NCI-H2196 (cell line): ENCODE data around the gene ZSWIM3.
"Not testable (repeated sequence)": the region's sequence is repeated elsewhere in the genome, so short reads cannot be mapped to it uniquely, and the experiment has no call there.

ENCODE experiments used
- DNase-seq: peaks from one replicate; lab custom pipeline; 2025; ENCODE audit not compliant: unreplicated experiment; lab: John Stamatoyannopoulos, UW

The ZSWIM3 gene

DNA sequence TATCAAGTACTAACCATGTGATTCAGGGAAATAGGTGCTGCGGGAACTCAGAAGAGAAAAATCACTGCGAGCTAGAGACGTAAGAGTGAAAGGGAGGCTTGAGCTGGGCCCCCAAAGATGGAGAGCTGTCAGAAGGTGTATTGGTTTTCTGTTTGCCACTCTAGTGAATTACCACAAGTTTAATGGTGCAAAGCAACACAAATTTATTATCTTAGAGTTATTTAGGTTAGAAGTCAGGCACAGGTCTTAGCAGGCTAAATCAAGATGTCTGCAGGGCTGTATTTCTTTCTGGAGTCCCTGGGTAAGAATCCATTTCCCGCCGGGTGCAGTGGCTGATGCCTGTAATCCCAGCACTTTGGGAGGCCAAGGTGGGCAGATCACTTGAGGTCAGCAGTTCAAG lies 2.5 kb downstream of the ZSWIM3 start:
- DNase-seq, result no peak

DNA sequence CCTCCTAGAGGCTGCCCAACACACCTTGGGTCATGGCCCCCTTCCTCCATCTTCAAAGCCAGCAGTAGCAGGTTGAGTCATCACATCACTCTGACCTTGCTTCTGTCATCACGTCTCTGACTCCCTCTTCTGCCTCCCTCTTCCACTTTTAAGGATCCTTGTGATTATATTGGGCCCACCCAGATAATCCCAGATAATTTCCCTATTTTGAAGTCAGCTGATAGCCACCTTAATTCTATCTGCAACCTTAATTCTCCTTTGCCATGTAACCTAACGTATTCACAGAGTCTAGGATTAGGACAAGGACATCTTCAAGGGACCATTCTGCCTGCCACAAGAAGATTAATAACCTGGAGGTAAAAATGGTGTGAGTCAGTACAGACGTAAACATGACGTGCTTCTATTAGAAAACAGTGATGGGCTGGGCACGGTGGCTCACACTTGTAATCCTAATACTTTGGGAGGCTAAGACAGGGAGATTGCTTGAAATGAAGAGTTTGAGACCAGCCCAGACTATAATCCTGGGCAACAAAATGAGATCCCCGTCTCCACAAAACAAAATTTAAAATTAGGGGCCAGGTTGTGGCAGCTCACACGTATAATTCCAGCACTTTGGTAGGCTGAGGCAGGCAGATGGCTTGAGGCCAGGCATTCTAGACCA lies 3.3 kb downstream of the ZSWIM3 start:
- no peak for DNase-seq

DNA sequence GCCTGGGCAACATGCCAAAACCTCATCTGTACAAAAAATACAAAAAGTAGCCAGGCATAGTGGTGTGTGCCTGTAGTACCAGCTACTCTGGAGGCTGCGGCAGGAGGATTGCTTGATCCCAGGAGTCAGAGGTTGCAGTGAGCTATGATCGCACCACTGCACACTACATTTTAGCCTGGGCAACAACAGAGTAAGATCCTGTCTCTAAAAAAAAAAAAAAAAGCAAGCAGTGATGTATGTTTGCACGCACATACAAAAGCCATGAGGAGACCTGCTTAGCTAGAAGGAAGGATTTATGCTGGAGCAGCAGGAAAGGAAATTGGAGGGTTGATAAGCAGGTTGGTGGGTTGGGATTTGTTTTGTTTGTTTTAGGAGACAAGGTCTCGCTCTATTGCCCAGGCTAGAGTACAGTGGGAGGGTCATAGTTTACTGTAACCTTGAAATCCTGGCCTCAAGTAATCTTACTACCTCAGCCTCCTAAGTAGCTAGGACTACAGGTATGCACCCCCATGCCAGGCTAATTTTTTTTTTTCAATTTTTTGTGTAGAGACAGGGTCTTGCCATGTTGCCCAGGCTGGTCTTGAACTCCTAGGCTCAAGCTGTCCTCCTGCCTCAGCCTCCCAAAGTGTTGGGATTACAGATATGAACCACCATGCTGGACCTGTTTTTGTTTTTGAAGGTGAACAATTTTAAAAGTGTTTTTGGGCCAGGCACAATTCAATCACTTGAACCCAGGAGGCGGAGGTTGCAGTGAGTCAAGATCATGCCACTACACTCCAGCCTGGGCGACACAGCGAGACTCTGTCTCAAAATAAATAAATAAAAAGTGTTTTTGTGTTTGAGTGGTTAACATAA lies 4.0 kb downstream of the ZSWIM3 start:
- peak; percentile 23 for DNase-seq

DNA sequence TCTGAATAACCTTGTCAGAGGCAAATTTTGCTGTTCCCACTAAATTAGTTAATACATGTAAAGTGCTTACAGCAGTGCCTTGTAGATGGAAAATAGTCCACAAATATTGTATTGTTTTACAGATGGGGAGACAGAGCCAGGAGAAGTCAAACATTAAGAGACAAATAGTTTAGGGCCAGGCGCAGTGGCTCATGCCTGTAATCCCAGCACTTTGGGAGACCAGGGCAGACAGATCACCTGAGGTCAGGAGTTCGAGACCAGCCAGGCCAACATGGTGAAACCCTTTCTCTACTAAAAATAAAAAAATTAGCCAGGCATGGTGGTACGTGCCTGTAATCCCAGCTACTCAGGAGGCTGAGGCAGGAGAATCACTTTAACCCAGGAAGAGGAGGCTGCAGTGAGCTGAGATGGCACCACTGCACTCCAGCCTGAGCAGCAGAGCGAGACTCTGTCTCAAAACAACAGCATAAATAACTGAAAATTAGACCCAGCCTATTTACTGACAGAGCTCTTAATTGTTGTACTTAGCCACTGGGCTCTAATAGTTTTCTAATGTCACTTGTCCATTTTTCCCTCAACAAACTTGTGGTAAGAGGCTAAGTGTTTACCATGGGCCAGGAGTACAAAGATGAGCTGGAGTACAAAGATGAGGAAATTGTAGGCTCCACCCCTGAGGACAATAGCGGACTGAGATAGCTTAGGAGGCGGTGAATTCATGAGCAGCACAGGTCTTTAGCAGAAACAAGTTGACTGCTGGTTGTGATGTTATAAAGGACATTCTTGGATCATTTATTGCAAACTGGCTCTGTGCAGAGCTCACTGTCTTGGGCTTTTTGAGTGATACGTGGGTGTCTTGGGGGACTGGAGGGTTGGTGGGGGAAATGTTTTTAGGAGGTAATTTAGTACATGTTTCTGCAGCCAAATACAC lies 6.4 kb downstream of the ZSWIM3 start:
- DNase-seq, result no peak

DNA sequence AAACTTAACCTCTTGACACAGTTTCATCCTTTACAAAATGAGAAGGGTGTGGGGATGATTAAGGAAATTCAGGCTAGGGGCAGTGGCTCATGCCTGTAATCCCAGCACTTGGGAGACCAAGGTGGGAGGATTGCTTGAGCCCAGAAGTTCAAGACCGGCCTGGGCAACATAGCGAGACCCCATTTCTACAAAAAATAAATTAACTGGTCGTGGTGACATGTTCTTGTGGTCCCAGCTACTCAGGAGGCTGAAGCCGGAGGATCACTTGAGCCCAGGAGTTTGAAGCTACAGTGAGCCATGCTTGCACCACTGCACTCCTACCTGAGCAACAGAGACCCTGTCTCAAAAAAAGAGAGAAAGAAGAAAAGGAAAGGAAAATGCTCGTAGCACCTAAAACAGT lies 9.0 kb downstream of the ZSWIM3 start:
- no peak for DNase-seq

DNA sequence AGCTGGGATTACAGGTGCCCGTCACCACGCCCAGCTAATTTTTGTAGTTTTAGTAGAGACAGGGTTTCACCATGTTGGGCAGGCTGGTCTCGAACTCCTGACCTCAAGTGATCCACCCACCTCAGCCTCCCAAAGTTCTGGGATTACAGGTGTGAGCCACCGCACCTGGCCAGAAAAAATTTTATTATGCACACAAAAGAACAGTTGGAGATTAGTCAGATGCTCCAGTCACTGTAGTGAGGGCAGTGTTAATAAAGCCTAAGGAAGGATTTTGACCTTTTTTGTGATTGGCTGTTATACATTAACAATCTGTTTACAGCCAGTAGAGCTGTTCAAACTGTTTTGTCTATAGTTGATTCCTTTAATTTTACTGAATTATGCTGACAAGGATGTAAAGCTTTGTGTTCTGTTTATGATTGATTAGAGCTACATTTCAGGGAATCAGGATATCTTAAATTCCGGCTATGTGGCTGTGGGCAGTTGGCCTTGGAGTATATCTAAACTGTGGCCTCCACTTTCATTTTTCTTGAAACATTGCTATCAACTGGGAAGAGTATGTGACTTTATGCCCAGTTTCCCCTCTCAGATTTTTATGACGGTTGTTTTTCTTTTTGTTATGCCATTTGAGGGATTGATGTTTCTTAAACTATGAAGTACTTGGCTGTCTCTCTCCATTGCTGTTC lies 9.9 kb downstream of the ZSWIM3 start:
- no peak for DNase-seq

DNA sequence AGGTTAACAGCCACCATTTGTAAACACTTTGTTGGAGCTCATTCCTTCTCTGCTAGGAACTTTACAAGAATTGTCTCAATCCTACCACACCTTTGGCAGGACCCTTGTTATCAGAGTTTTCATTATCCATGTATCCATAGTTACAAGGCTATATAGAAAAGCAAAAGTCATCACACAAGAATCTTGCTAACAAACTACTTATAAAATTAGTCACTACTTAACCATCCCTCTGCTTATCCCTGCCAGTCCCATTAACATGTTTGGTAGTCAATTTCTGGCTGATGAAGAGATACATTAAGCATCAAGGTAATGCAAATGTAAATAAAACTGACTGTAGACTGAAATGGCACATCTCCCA lies 10.4 kb downstream of the ZSWIM3 start:
- no peak for DNase-seq

DNA sequence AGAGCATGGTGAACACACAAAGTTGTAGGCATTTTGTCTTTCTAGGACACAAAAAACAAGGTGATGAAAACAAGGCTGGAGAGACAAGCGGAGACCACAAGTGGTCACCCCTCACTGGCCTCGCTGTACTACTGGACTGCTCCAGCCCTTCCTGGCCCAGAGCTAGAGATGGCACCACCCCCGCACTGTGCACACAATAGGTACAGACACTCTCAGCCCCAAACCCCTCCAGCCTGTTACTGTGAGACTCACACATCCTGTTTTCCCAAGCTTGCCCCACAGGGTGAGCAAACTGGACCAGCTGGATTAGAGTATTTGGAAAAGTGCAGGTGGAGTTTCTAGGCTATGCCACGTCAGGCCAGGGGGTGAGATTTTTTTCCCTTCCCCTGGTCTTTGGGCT lies 15.2 kb downstream of the ZSWIM3 start:
- no peak for DNase-seq

DNA sequence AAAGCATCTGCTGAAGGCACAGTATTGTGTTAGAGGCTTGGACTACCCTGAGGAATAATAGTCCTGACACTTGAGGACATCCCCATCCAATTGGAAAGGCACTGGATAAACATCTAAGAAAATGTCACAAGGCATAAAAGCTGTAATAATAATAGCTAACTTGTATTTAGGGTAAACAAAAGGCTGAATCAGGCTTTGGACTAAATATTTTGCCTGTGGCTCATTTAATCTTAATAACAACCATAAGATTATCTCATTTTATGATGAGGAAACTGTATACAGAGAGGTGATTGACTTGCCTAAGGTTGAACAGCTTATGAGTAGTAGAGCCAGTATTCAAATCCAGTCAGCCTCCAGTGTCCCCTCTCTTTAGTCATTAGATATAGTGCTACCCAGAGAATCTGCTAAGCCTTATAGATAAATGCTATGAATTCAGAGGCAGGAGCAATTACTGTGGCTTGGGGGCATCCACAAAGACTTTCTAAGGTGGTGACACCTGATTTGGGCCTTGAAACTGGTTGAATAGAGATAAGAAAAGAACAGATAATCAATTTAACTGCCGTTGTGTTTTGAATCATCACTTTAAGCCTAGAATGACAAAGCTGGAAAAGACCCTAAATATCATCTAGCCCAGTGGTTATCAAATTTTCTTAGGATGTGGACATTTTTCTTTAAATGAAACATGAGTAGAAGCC lies 16.1 kb downstream of the ZSWIM3 start:
- no peak for DNase-seq

DNA sequence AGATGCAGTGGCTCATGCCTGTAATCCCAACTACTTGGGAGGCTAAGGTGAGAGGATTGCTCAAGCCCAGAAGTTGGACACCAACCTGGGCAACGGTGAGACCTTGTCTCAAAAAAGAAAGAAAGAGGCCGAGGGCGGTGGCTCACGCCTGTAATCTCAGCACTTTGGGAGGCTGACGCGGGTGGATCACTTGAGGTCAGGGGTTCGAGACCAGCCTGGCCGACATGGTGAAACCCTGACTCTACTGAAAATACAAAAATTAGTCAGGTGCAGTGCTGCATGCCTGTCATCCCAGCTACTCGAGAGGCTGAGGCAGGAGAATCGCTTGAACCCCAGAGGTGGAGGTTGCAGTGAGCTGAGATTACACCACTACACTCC lies 16.7 kb downstream of the ZSWIM3 start:
- not testable (repeated sequence) for DNase-seq

DNA sequence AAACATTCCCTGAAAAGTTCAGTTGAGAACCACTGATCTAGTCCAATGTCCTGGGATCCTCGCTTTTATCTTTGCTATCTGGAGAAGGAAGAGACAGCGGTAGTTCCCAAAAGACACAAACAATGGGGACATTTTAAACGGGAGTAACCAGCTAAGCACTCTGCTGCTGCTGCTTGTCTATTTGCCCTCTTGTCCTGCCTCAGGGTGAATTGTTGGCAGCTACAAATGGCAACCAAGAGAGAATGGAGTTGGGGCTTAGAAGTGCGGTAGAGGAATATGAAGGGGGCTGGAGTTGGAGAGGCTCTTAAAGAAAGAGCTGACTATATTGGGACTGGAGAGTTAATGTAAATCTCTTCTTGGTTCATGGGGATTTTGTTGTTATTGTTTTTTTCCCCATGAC lies 17.2 kb downstream of the ZSWIM3 start:
- no peak for DNase-seq

DNA sequence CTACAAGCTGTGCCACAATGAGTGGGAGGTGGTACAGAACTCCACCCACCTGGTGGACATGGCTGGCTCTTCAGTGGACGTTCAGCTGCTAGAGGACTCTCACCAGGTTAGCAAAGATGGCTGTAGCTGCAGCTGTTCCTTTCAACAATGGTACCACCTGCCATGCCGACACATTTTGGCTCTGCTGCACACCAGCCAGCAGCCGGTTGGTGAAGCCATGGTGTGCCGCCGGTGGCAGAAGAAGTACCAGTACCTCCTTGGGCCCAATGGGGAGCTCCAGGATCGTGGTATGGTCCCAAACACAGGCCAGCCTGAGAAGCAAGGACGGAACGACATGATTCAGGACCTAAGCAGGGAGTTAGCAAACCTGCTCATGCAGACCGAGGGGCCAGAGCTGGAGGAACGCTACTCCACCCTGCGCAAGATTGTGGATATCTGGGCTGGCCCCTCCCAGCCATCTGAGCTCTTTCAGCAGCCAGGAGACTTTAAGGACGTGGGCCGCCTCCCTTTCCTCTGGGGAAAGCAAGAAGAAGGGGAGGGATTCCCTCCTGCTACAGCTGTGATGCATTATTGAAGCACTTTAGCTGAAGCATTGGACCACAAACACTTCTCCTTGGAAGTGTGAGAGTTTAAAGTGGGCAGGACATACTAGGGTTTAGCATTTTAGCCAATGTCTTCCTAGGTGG lies 20.8 kb downstream of the ZSWIM3 start:
- DNase-seq, result no peak

DNA sequence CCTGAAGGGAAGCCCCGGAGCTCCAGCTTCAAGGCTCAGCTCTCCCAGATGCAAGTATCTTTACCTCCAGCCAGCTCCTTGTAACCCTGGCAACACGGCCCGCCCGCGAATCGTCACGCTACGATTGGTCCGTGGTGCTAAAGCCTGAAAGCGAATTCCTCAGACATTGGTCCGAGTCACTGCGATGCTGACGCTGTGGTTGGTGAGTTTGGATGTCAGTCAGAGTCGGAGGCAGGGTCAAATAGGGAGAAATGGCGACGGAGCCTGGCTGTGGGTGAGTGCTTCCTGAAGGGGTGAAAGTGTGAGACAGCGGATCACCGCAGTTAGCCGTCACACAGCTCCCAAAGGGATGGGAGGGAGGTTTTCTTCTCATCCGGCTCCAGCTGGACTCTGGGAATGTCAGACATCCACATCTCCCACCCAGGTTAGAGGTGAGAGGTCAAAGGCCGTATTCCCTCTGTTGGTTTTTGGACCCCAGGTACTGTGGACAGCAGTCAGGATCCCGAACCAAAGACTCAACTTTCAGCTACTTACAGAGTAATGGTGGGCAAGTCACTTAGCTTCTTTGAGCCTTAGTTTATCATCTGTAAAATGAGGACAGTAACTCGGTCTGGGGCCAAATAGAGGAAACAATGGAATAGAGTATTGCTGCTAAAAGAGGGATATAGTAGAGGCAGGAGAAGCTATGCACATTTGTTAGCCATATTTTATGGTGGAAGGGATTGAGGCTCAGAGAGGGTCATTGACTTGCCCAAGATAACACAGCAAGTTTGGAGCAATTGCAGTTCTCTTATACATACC lies 23.8 kb downstream of the ZSWIM3 start, which contains the start of gene ZSWIM1:
ZSWIM1 (plus strand) TSS at position 240 of the 801 bp plus-strand sequence. CDS start 1,366 bp downstream, outside the sequence.
- peak; percentile 99 for DNase-seq

DNA sequence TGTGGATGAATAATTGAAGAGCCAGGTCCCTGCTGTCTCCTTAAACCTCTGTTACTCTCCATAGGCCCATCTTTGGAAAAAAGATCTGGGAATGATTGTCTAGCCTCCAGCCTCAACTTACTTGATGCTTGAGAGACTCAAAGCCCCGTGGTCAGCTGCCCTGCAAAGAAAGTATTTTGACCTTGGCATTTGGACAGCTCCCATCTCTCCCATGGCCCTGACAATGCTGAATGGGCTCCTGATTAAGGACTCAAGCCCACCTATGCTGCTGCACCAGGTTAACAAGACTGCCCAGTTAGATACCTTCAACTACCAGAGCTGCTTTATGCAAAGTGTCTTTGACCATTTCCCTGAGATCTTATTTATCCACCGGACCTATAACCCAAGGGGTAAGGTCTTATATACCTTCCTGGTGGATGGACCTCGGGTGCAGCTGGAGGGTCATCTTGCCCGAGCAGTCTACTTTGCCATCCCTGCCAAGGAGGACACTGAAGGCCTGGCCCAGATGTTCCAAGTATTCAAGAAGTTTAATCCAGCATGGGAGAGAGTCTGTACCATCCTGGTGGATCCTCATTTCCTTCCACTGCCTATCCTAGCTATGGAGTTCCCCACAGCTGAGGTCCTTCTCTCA lies 25.2 kb downstream of the ZSWIM3 start:
- DNase-seq, result no peak

DNA sequence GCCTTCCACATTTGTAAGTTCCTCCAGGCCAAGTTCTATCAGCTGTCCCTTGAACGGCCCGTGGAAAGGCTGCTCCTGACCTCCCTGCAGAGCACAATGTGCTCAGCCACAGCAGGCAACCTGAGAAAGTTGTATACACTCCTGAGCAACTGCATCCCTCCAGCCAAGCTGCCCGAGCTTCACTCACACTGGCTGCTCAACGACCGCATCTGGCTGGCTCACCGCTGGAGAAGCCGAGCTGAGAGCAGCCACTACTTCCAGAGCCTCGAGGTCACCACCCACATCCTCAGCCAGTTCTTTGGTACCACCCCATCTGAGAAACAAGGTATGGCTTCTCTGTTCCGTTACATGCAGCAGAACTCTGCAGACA lies 25.7 kb downstream of the ZSWIM3 start:
- DNase-seq, result no peak

DNA sequence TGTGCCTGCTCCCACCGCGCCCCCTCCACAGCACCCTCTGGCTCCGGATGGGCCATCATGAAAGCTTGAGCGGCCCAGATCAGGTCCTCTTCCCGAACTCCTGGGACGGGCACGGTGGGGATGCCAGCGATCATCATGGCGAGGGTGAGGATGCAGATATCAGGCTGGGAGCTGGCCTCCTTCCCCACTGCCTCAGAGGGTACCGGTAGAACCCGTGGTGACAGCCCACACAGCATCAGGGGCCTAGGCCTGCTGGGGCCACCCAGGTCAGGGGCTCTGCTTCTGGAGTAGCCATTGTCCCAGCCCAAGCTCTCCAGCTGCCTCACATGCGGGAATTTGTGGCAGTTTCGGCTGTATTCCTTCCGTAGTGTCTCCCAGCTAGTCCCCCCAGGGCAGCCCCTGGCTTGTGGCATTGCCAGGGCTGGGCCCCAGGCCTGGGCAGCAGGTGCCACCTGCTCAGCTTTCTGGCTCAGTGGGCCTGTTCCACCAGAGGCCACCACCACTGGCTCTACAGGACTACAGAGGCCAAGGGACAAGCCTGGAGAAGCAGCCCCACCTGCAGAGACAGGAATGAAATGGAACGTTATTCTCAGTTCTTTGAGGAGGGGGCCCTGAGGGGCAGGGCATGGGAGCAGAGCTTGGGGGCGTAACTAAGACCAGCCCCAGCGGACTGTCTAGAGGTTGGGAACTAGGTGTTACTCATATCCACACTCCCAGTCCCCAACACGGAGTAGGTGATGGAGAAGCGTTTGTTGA lies 29.4 kb downstream of the ZSWIM3 start:
- no peak for DNase-seq

DNA sequence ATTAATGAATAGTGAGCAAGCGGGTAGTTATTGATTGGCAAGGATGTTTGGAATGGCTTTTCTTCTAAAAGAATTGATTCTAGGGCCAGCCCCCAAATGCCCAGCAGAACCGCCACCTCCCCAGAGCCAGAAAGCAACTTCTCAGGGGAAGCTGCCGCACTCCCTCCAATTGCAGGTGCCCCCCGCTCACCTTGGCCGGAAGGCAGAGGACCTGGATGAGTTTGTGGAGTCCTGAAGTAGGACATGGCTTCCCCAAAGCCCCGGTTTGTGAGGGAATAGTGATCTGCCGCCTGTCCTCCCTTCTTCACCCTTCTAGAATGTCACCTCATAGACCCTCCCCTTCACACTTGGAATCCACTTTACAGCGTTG lies 29.9 kb downstream of the ZSWIM3 start, which contains the start of gene SPATA25:
SPATA25 (minus strand) TSS at position 277 of the 370 bp plus-strand sequence; CDS start at position 245, 32 bp downstream.
- no peak for DNase-seq

DNA sequence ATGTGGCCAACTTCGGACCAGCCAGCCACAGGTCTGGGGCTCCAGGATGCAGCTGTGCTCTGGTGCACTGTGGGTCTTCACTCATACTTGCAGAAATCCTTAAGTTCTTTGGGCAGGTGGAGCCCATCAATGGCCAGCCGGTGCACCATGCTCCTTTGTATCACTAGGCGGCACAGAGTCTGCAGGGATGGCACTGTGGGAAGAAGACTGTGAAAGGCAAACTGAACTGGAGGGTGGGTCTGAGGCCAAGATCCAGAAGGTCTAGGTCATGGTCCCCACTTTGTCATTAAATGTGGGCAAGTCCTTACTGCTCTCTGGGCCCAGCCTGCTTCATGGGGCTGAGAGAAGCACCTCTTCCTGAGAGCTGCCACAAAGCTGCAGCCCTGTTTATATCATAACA lies 31.3 kb downstream of the ZSWIM3 start:
- no peak for DNase-seq
